NOMO-1 treated with dmso at 0.1 percent for 144 hours (cell line): ENCODE results near the gene DCC.

Source experiments
- DNase-seq: peaks from one replicate; lab custom pipeline; 2025; ENCODE audit not compliant: unreplicated experiment; lab: John Stamatoyannopoulos, UW

Gene DCC

GRCh38 chr18:52999633-53000032 lies 659.6 kb downstream of the DCC start:
- DNase-seq: no peak

- DNase-seq: no peak
Observed at GRCh38 chr18:53004798-53005197, 664.8 kb downstream of the DCC start.

GRCh38 chr18:53018791-53019190 lies 678.8 kb downstream of the DCC start:
- DNase-seq: no peak

GRCh38 chr18:53025247-53025646 lies 685.2 kb downstream of the DCC start:
- DNase-seq: no peak

GRCh38 chr18:53028565-53028964 lies 688.6 kb downstream of the DCC start:
- no peak for DNase-seq

- no peak for DNase-seq
Observed at GRCh38 chr18:53033128-53033527, 693.1 kb downstream of the DCC start.

GRCh38 chr18:53038608-53039007 lies 698.6 kb downstream of the DCC start:
- no peak for DNase-seq

GRCh38 chr18:53040286-53040685 lies 700.3 kb downstream of the DCC start:
- no peak for DNase-seq

- no peak for DNase-seq
Observed at GRCh38 chr18:53056064-53056463, 716.1 kb downstream of the DCC start.

GRCh38 chr18:53070788-53071187 lies 730.8 kb downstream of the DCC start:
- DNase-seq: no peak

- DNase-seq: no peak
Observed at GRCh38 chr18:53080687-53081086, 740.7 kb downstream of the DCC start.

- DNase-seq: no peak
Observed at GRCh38 chr18:53093636-53094035, 753.6 kb downstream of the DCC start.

GRCh38 chr18:53101536-53102105 lies 761.6 kb downstream of the DCC start:
- DNase-seq: no peak

- DNase-seq: no peak
Observed at GRCh38 chr18:53114441-53114840, 774.4 kb downstream of the DCC start.

GRCh38 chr18:53115876-53116585 lies 776.0 kb downstream of the DCC start:
- DNase-seq: no peak

GRCh38 chr18:53117851-53118250 lies 777.9 kb downstream of the DCC start:
- DNase-seq: no peak

- no peak for DNase-seq
Observed at GRCh38 chr18:53126210-53126609, 786.2 kb downstream of the DCC start.

- DNase-seq: no peak
Observed at GRCh38 chr18:53131001-53131400, 791.0 kb downstream of the DCC start.

GRCh38 chr18:53134711-53135110 lies 794.7 kb downstream of the DCC start:
- no peak for DNase-seq

GRCh38 chr18:53135654-53136053 lies 795.7 kb downstream of the DCC start:
- no peak for DNase-seq

GRCh38 chr18:53139746-53140500 lies 799.9 kb downstream of the DCC start:
- DNase-seq: no peak

GRCh38 chr18:53142005-53142404 lies 802.0 kb downstream of the DCC start:
- no peak for DNase-seq
